RKO (cell line): Measurements from ENCODE around the gene CUX1.
"Not testable (repeated sequence)": the region's sequence is repeated elsewhere in the genome, so short reads cannot be mapped to it uniquely, and the experiment has no call there.

Source experiments
- DNase-seq: peaks from one replicate; pipeline ENCODE4 v3.0.0-alpha.2; 2016; ENCODE audit warnings: low spot score

The CUX1 gene

DNA sequence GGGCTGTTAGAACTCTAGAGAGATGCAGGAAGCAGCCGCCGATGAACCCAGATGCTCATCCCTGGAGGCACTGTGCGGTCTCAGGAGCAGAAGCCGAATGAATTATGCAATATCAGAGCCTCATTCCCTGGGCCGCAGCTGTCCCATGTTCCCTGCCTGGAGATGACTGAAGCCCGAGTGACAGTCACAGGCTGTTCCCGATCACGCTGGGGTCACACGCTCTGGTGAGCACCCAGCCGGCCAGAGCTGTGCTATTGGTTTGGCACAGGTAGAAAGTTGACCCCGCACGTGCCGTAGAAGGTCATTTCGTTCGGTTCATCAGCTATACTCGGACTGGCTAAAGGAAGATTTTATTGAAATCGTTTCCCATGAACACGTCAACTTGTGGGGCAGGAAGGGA is 328.7 kb downstream of the CUX1 start:
- DNase-seq = no peak

DNA sequence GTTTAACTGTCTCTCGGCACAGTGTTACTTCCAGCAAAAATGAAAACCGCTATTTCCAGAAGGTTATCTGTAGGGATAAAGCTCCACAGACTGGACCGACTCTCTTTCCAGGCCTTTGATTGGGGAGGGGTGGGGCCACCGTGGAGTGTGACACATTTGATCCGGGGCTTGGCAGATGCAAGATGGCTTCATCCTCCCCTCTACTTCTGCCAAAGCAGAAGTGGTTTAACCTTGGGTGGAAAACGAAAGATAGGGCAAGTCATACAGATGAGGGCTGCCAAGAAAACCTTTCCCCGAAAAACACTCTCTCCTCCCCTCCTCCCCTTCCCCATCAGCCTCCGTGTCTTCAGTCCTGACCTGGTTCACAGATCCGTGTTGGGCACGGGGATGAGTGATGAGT is 329.6 kb downstream of the CUX1 start:
- no peak for DNase-seq

DNA sequence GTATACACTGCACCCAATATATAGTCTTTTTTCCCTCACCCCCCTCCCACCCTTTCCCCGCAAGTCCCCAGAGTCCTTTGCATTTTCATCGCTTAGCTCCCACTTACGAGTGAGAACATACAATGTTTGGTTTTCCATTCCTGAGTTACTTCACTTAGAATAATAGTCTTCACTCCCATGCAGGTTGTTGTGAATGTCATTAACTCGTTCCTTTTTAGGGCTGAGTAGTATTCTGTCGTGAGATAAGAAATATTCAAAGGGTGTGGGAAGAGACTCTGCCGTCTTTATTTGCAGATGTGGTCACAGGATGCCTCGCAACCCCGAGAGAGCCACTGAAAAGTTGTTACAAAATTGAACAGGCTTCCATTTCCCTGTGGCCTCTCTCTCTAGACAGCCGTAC is 331.4 kb downstream of the CUX1 start:
- no peak for DNase-seq

DNA sequence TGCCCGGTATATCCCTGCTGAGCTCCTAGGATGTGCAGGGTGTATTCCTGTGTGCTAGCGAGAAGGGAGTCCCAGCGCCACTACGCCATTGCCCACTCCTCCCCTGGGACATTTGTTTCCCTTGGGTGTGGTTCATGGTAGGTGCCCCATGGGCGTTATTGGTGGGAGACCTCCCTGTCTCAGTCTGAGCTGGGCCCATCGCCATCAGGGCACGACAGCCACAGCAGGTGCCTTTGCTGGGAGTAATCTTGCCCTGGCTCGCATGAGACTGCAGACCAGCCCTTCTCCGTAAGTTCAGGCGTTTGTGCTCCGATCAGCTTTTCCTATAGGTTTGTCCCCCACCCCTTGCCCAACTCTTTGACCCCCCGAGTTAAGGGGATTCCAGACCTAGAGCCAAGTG is 332.0 kb downstream of the CUX1 start:
- DNase-seq = no peak

DNA sequence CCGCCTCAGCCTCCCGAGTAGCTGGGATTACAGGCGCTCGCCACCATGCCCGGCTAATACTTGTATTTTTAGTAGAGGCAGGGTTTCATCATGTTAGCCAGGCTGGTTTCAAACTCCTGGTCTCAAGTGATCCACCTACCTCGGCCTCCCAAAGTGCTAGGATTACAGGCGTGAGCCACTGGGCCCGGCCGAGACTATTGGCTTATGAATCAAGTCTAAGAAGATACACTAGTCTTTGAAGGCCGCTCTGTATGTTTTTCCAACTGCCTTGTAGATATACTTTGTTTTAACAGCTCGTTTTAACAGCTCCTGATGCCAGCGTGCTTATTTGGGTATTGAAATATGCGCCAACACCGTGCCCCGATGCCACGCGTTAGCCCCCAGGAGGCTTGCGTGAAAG is 332.8 kb downstream of the CUX1 start:
- DNase-seq = no peak

DNA sequence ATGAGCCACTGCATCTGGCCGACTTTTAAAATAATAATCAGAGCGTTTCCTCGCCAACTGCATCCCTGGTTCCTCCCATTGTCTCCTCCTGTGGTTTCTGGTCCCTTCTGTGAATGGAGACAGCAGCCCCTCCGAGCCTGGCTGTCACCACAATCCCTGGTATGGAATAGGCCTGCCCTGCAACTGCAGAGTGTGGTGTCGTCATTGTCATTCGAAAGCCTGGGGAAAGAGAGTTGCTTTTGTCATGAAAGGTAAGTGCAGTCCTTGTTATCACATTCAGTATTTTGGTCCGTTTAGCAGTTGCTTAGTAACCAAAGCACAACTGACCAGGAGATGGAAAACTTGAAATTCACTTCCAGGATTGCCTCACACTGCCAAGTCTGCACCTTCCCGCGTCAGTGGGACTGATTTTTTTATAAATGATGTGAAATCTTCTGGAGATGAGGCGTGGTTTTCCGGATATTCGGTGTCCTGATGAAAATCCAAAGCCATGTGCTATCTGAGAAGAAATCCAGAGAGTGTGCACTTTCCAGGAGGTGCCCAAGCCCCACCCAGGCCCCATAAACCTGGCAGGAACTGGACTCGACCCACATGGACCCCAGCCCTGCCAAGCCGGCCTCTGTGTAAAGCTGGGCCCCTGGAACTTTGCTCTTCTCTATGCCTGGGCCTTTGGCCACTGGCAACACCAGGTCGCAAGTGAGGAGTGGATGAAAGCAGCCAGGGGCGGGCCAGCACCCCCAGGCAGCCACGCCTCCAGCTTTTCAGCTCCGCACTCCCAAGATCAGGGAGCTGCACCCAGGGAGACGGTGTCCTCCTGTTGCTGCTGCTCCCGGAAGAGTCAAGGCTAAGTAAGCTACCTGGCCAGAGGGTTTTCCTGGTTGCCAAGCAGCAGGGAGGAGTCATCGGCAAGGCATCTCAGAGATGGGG is 335.5 kb downstream of the CUX1 start:
- DNase-seq = no peak

DNA sequence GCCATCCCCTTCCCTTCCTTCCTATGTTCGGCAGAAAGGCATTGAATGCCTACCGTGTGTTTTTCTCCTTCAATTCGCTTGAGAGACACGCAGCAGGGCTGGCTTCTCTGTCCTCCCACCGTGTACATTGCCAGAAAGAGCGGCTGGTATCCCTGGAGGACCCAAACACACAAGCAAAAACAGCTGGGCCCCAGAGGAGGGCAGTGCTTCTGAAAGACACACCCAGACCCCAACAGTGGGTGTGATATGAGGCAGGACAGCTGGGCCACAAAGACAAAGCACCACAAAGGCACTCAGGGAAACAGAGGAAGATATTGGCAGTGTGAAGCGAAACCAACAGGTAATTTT is 336.1 kb downstream of the CUX1 start:
- no peak for DNase-seq

DNA sequence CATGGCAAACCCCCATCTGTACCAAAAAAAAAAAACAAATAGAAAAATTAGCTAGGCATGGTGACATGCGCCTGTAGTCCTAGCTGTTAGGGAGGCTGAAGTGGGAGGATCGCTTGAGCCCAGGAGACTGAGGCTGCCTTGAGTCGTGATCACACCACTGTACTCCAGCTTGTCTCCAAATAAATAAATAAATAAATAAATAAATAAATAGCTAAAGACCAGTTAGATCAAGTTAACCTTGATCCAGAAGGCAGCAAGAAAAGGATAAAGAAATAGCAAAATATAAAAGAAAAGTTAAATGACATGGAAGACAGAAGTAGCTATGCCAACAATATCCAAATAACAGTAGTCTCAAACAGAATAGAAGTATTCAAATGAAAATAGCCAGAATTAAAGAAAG is 337.0 kb downstream of the CUX1 start:
- DNase-seq = no peak

DNA sequence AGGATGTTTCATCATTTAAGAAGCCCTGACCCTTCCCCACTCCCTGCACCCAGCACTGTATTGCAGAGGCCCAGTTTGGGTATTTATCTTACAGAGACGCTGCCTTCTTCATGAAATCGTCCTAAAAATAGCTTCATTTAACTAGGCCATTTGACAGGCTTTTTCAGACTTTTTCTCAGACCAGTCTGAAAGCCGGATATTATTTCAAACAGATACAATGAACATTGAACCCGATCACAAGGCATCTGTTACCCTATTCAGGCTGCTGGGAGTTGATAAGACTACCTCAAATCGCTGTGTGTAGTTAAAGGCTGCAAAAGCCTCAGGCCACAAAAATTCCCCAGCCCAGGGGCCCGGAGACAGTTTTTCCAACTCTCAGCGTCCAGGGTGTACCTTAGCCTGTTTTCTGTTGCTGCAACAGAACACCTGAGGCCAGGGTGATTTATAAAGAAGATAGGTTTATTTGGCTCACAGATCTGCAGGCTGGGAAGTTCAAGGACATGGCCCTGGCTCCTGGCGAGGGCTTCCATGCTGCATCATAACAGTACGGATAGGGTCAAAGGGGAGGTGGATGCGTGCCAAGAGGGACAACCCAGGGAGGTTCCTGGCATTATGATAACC is 338.5 kb downstream of the CUX1 start:
- DNase-seq = no peak

DNA sequence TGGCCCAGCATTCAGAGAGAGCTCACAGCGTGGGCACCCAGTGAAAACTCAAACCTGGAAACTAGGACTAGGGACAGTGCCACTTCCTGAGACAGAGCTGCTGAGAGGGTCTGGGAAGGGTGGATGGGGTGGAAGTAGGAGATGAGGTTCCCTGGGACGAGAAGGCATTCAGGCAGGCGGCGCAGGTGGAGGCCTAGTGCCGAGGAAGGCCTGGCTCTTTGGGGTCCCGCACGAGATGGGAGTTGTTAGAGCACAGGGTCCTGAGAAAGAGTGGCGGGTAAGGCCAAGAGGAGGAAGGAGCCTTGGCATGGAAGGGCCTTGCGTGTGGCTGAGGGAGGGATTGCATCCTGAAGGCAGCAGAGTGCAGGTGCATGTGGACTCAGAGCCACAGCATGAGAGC is 339.4 kb downstream of the CUX1 start:
- no peak for DNase-seq

DNA sequence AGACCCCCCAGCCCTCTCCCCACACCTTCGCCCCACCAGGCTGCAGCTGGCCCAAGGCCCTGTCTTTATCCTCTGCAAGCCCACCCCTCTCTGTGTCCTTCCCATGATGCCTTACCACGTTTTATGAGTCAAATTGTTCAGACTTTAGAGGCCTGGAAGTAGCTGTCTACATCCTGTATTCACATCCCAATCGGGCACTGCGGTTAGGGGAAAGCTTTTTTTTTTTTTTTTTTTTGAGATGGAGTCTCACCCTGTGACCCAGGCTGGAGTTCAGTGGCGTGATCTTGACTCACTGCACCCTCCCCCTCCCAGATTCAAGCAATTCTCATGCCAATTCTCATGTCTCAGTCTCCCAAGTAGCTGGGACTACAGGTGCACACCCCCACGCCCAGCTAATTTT is 347.7 kb downstream of the CUX1 start:
- no peak for DNase-seq

DNA sequence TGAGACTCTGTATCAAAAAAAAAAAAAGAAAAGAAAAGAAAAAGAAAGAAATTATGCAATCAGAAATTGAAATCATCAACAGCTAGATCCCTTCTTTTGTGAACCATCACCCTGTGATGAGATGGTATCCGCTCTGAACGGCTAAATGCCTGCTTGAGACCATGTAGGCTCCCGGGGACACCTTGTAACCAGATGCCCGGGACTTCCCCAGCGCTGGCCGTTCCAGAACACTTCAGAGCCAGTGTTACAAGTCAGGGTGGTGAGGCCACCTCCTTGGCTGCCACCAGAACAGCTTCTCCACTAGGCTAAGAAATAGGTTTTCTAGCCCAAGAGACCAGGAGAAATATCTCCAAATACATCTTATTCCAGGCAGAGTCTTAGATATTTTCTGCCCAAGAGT is 349.8 kb downstream of the CUX1 start:
- DNase-seq = no peak

DNA sequence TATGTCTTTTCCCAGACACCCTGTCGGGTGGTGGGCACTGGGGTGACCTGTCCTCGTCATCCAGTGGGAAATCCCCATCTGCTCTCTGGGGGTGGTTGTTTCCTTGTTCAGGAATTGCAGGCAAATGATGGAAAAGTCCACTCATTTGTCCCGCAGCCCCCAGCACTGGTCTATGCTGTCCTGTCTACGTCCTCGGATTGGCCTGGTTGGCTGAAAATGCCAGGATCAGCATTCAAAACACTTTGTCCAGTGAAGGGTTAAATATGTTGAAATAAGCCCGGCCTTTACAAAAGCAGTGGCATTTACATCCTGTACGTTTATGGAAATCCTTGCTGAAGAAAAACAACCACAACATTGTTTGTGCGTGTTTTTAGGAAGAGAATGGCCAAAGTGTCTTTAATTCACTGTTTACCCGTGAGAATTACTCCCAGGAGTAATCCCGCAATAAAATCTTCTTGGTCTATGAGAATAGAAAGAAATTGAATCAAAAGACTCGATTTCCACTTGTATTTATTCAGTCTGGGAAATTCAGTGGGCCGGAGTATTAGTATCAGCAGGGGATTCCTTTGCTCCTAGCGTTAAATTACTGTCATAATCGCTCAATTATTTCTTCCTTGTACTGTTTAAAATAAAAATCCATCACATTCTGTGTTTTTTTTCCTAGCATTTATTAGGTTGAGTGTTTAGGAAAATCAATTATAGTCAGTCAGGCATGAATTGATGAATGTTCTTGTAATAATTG is 352.4 kb downstream of the CUX1 start:
- no peak for DNase-seq

DNA sequence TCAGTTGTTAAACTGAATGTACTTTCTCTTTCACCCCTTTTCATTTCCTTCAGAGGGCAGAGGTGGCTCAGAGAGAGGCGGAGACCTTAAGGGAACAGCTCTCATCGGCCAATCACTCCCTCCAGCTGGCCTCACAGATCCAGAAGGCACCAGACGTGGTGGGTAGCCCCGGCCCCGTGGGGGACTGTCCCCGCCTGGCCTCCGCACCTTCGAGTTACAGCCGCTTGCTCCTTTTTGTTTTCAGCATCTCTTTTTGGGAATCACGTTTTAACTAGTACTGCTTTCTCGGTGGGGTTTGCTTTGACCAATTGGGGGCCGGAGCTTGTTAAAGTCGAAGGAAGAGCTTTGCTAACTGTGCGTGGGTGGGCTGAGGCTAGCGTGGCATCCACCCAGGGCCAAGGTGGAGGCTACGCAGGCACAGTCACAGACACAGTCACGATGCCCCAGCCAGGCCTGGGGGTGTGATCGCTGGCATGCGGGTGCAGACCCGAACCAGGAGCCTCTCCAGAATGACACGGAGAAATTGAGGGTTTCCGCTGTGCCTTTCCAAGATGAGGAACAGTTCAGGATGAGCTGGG is 353.1 kb downstream of the CUX1 start:
- DNase-seq = no peak

DNA sequence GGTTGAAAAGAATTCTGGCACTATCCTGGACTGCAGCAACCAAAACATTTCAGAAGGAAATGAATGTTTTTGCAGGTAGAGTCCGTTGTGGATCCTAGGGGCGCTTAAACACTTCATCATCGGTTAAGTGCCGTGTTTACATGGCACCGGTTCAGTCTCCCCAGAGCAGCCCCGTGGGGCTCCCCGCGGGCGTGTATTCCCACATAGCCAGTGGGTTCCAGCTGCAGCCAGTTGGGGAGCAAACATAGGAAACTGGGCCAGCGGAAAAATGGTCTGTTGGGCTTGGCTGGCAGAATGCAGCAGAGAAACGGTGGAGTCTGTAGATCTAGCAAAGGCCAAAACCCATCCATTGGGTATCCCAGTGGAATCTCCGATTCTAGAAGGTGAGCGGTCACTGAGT is 356.2 kb downstream of the CUX1 start:
- DNase-seq = no peak

DNA sequence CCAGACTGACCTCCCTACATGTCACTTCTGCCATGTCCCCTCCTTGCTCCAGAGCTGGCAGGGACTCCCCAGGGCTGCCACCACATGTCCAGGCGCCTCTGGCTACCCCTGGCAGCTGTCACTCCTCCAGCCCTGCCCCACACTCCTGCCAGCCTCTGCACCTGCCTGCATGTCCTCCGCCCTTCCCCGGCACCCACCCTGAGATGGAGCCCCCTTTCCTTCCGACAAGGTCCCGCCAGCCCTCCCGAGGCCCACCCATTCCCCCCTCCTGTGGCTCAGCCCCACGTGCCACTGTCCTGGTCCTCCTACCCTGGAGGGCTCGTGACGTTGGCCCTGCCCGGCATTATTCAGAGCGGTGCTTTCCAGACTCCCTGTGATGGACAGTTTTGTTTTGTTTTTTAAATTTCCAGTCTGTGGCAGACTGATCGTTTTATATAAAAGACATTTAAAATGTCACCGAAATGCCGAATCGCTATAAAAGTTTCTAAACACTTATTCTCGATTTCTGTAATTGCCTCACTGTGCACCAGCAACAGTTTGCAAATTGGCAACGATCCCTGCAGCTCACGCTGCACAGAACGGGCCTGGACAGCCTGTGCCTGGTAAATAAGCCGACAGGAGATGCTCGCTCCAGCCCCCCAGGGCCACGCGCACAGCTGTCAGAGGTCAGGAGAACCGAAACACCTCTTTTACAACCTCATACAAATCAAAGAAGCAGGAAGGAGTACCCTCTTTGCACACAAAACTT is 358.2 kb downstream of the CUX1 start:
- DNase-seq = no peak

DNA sequence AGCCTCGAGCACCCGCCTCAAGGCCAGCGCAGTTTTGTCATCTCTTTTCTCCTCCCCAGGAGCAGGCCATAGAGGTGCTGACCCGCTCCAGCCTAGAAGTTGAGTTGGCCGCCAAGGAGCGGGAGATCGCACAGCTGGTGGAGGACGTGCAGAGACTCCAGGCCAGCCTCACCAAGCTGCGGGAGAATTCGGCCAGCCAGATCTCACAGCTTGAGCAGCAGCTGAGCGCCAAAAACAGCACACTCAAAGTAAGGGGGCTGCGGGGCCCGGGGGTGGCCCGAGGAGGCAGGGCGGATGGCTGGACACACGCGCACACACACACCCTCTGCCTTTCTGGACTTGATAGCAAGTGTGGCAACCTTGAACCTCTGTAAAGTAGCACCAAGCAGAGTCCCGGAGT is 361.0 kb downstream of the CUX1 start:
- DNase-seq = no peak

DNA sequence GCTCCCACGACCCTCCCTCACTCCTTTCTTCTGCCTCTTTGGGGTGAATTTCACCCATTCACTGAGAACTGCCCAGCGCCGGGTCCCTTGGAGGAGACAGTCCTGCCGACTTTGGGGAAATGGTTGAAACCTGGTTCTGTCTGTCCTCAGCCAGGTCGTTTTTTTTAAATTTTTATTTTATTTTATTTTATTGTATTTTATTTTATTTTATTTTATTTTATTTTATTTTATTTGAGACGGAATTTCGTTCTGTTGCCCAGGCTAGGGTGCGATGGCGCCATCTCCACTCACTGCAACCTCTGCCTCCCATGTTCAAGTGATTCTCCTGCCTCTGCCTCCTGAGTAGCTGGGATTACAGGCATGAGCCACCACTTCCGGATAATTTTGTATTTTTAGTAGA is 363.3 kb downstream of the CUX1 start:
- no peak for DNase-seq

DNA sequence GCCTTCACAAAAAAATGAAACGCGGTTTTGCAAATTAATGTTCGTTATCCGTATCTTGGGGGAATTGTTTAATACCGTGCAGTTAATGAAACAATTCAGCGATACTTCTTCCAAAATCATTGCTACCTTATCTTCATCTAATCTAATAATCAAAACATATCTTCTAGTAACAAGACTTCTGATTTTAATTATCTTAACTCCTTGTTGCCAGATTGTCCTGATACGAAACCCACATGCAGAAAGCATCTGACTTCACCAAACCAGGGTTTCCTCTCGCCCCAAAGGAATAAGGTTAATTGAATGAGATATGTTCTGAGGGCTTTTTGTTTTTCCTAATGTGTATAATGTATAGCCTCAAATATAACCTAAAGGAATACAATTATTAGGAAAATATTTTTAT is 364.1 kb downstream of the CUX1 start:
- DNase-seq = no peak

DNA sequence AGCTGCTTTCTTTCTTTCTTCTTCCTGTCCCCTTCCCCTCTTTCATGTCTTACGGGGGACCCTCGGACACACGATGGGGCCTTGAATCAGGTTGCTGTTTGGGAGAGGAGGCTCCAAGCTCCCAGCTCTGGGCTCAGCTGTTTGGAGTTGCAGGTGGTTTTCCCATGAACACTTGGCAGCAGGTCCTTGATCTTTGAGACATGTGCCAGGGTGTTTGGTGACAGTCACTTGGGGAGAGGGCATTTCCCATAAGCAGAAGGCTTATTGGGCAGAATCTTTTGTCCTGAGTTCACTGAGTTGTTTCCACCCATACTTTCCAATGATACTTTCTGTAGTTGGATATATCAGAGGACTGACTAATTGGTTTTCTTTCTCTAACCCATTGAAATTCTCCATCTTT is 364.6 kb downstream of the CUX1 start:
- no peak for DNase-seq

DNA sequence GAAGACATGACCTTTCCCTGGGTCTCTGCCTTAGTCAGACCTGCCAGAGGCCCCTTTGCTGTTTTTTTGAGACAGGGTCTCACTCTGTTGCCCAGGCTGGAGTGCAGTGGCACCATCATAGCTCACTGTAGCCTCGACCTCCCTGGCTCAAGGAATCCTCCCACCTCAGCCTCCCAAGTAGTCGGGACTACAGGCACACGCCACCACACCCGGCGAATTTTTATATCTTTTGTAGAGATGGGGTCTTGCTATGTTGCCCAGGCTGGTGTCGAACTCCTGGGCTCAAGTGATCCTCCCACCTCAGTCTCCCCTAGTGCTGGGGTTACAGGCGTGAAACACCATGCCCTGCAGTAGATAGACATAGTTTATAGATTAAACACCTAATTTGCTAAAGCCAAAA is 366.4 kb downstream of the CUX1 start:
- not testable (repeated sequence) for DNase-seq

DNA sequence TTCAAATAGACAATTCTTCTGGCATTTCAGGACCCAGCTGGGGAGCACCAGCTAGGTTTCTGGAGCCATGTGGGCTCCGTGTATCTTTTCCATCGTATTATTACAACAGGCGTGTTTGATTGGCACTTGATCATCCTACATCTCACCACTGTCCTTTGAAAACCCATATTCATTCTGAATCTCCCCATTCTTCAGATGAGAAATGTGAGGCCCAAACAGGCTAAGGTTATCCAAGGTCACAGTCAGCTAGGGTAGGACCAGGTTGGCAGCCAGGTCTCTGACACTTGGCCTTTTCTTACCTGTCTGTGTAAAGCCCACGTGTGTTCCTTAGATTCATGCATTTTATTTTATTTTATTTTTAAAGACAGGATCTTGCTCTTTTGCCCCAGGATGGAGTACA is 366.9 kb downstream of the CUX1 start:
- DNase-seq = no peak
